NOMO-1 treated with DMSO at 0.1 percent for 48 hours (cell line): Measurements from ENCODE around the gene MAGI3.
A peak's percentile ranks its signal among the peaks of the same experiment; 100 is the strongest.

ENCODE experiments used
- DNase-seq: peaks from one replicate; lab custom pipeline; 2025; ENCODE audit not compliant: unreplicated experiment; lab: John Stamatoyannopoulos, UW

MAGI3 gene

GRCh38 chr1:113511269-113511668, 121.0 kb downstream of the MAGI3 start:
- no peak for DNase-seq

- no peak for DNase-seq
Measured at GRCh38 chr1:113515498-113515897, 125.2 kb downstream of the MAGI3 start.

GRCh38 chr1:113517346-113517745, 127.0 kb downstream of the MAGI3 start:
- no peak for DNase-seq

- no peak for DNase-seq
Measured at GRCh38 chr1:113517983-113518382, 127.7 kb downstream of the MAGI3 start.

GRCh38 chr1:113519556-113519955, 129.2 kb downstream of the MAGI3 start:
- DNase-seq, result no peak

- DNase-seq, result no peak
Measured at GRCh38 chr1:113530021-113530420, 139.7 kb downstream of the MAGI3 start.

- DNase-seq, result no peak
Measured at GRCh38 chr1:113531321-113531720, 141.0 kb downstream of the MAGI3 start.

GRCh38 chr1:113533061-113533460, 142.7 kb downstream of the MAGI3 start:
- DNase-seq, result no peak

- DNase-seq, result no peak
Measured at GRCh38 chr1:113534130-113534817, 144.0 kb downstream of the MAGI3 start.

- DNase-seq, result no peak
Measured at GRCh38 chr1:113534875-113535274, 144.6 kb downstream of the MAGI3 start.

GRCh38 chr1:113536182-113536780, 146.0 kb downstream of the MAGI3 start:
- DNase-seq, result no peak

GRCh38 chr1:113538225-113538624, 147.9 kb downstream of the MAGI3 start:
- DNase-seq, result no peak

GRCh38 chr1:113540335-113540734, 150.0 kb downstream of the MAGI3 start:
- no peak for DNase-seq

- DNase-seq, result no peak
Measured at GRCh38 chr1:113541106-113541505, 150.8 kb downstream of the MAGI3 start.

- peak; percentile 55 for DNase-seq
Measured at GRCh38 chr1:113542221-113542701, 151.9 kb downstream of the MAGI3 start.

GRCh38 chr1:113543110-113543509, 152.8 kb downstream of the MAGI3 start:
- no peak for DNase-seq

- no peak for DNase-seq
Measured at GRCh38 chr1:113545210-113545609, 154.9 kb downstream of the MAGI3 start.

GRCh38 chr1:113545626-113546025, 155.3 kb downstream of the MAGI3 start:
- DNase-seq, result no peak

- no peak for DNase-seq
Measured at GRCh38 chr1:113551728-113552127, 161.4 kb downstream of the MAGI3 start.

GRCh38 chr1:113552244-113552643, 161.9 kb downstream of the MAGI3 start:
- DNase-seq, result no peak

GRCh38 chr1:113557187-113557586, 166.9 kb downstream of the MAGI3 start:
- no peak for DNase-seq

- DNase-seq, result no peak
Measured at GRCh38 chr1:113565621-113566020, 175.3 kb downstream of the MAGI3 start.

GRCh38 chr1:113567427-113567826, 177.1 kb downstream of the MAGI3 start:
- no peak for DNase-seq
